C4-2B (cell line): ENCODE data around the gene TTC4.

Experiments
- ZFX ChIP-seq: fragments of 450-650 bp; IDR thresholded peaks from 2 replicates; pipeline ENCODE4 v1.6.1; 2017
- TF ChIP-seq, protein P1 (sequence below): fragments of 450-650 bp; conservative IDR thresholded peaks from 2 replicates; pipeline ENCODE4 v1.5.1; 2017; ENCODE audit warnings: mild to moderate bottlenecking

GRCh38 chr1:54703471-54703870 is 12.2 kb upstream of the TTC4 start:
- TF ChIP-seq, protein P1, sequence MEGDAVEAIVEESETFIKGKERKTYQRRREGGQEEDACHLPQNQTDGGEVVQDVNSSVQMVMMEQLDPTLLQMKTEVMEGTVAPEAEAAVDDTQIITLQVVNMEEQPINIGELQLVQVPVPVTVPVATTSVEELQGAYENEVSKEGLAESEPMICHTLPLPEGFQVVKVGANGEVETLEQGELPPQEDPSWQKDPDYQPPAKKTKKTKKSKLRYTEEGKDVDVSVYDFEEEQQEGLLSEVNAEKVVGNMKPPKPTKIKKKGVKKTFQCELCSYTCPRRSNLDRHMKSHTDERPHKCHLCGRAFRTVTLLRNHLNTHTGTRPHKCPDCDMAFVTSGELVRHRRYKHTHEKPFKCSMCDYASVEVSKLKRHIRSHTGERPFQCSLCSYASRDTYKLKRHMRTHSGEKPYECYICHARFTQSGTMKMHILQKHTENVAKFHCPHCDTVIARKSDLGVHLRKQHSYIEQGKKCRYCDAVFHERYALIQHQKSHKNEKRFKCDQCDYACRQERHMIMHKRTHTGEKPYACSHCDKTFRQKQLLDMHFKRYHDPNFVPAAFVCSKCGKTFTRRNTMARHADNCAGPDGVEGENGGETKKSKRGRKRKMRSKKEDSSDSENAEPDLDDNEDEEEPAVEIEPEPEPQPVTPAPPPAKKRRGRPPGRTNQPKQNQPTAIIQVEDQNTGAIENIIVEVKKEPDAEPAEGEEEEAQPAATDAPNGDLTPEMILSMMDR, result no peak
- no peak for TF ChIP-seq ZFX
